Measurements from ENCODE around the gene CRYBG3. TPM values are rescaled to one million over a fixed set of nuclear protein-coding genes. Genes with fewer than 3 reads are reported as not detected.

CRYBG3 gene
- total RNA-seq, 1 donor = 20.3 TPM

DNA sequence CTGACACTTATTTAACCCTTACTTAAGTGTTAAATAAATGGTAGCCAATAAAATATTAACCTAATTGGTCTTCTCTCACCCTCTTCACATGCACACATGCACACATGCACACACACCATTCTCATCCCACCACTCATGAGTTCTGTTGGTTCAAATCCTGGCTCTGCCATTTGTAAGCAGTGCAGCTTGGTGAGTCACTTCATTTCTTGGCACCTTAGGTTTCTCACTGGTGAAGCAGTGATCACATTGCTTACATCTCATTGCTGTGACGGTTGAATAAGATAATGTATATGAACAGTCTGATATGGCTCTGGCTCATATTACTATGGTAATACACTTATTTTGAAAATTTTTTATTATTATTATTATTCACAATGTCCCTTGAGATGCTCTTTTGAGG, 116.6 kb downstream of the CRYBG3 start:
- Histone ChIP-seq H3K79me2 (ENCODE audit: insufficient read depth, low read length) (no peaks in the 10 kb centered on the region), H3K9me3 (ENCODE audit: low read depth, low read length) (no peaks in the 10 kb centered on the region), H3K4me2 (ENCODE audit: insufficient read depth, low read length) (no peak overlapping the region), H3K36me3 (ENCODE audit: insufficient read depth, low read length) (peaks cover 30% of the 10 kb centered on the region), H3K27ac (ENCODE audit: low read depth, low read length) (peak overlapping the region; percentile 66), H2AFZ (ENCODE audit: low read length) (no peak overlapping the region), H4K20me1 (ENCODE audit: insufficient read depth, low read length) (no peaks in the 10 kb centered on the region), H3K4me3 (ENCODE audit: insufficient read depth, low read length) (no peak overlapping the region), H3K27me3 (ENCODE audit: insufficient read depth, low read length) (no peaks in the 10 kb centered on the region), H3K4me1 (ENCODE audit: insufficient read depth, low read length) (peaks cover 11% of the 10 kb centered on the region)
- TF ChIP-seq, protein P1, sequence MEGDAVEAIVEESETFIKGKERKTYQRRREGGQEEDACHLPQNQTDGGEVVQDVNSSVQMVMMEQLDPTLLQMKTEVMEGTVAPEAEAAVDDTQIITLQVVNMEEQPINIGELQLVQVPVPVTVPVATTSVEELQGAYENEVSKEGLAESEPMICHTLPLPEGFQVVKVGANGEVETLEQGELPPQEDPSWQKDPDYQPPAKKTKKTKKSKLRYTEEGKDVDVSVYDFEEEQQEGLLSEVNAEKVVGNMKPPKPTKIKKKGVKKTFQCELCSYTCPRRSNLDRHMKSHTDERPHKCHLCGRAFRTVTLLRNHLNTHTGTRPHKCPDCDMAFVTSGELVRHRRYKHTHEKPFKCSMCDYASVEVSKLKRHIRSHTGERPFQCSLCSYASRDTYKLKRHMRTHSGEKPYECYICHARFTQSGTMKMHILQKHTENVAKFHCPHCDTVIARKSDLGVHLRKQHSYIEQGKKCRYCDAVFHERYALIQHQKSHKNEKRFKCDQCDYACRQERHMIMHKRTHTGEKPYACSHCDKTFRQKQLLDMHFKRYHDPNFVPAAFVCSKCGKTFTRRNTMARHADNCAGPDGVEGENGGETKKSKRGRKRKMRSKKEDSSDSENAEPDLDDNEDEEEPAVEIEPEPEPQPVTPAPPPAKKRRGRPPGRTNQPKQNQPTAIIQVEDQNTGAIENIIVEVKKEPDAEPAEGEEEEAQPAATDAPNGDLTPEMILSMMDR (IDR thresholded peaks at IDR 0.05; ENCODE audit: extremely low read depth, low read depth, low read length) = no peak
- DNase-seq (ENCODE audit: insufficient read length, low spot score, missing footprints) = no peak

DNA sequence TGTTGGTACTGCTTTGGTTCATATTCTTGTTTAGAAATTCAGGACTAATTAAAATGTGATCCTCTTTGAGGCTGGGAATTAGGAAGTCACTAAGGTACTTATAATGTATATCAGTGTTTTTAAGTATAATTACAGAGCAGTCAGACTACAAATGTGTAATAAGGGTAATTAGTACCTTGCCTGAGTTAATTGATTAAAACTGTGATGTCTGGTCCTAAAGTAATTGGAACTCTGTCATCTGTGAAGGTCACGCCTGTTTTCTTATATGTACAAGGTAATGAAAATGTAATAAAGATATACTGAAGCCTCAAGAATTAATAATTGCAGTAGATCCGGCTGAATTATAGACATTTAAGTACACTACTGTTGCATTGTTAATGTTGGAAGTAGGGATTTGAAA, 117.6 kb downstream of the CRYBG3 start:
- Histone ChIP-seq H3K9me3 (ENCODE audit: low read depth, low read length) (no peaks in the 10 kb centered on the region), H3K4me3 (ENCODE audit: insufficient read depth, low read length) (no peak overlapping the region), H3K27me3 (ENCODE audit: insufficient read depth, low read length) (no peaks in the 10 kb centered on the region), H2AFZ (ENCODE audit: low read length) (no peak overlapping the region), H3K27ac (ENCODE audit: low read depth, low read length) (peak overlapping the region; percentile 66), H4K20me1 (ENCODE audit: insufficient read depth, low read length) (no peaks in the 10 kb centered on the region), H3K36me3 (ENCODE audit: insufficient read depth, low read length) (peaks cover 36% of the 10 kb centered on the region), H3K79me2 (ENCODE audit: insufficient read depth, low read length) (no peaks in the 10 kb centered on the region), H3K4me2 (ENCODE audit: insufficient read depth, low read length) (no peak overlapping the region), H3K4me1 (ENCODE audit: insufficient read depth, low read length) (peaks cover 11% of the 10 kb centered on the region)
- TF ChIP-seq, protein P1 (IDR thresholded peaks at IDR 0.05; ENCODE audit: extremely low read depth, low read depth, low read length) = no peak
- no peak for DNase-seq (ENCODE audit: insufficient read length, low spot score, missing footprints)

DNA sequence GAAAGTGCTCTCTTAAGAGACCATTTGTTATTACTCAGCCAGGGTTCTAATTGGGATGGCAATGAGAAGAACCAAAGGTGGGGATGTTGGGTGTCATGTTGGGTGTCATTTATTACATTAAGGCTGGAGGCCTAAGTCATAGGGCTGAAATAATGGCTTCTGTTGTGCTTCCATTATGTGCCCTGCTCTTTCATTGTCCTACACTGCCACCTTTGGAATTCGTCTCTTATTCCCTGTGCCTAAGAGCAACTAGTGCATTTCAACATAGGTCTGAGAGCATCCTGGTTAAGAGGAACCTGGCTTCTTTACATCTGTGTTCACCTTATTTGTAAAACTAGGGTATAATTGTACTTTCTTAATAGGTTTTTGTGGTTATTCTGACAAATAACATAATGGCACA, 118.2 kb downstream of the CRYBG3 start:
- no peak overlapping the region for H3K4me2 ChIP-seq (ENCODE audit: insufficient read depth, low read length)
- peak overlapping the region; percentile 66 for H3K27ac ChIP-seq (ENCODE audit: low read depth, low read length)
- H4K20me1 ChIP-seq (ENCODE audit: insufficient read depth, low read length) = no peaks in the 10 kb centered on the region
- no peak overlapping the region for H2AFZ ChIP-seq (ENCODE audit: low read length)
- H3K36me3 ChIP-seq (ENCODE audit: insufficient read depth, low read length) = peaks cover 42% of the 10 kb centered on the region
- TF ChIP-seq, protein P1 (IDR thresholded peaks at IDR 0.05; ENCODE audit: extremely low read depth, low read depth, low read length) = no peak
- no peak overlapping the region for H3K4me3 ChIP-seq (ENCODE audit: insufficient read depth, low read length)
- H3K79me2 ChIP-seq (ENCODE audit: insufficient read depth, low read length) = no peaks in the 10 kb centered on the region
- H3K9me3 ChIP-seq (ENCODE audit: low read depth, low read length) = no peaks in the 10 kb centered on the region
- peaks cover 11% of the 10 kb centered on the region for H3K4me1 ChIP-seq (ENCODE audit: insufficient read depth, low read length)
- no peak for DNase-seq (ENCODE audit: insufficient read length, low spot score, missing footprints)
- no peaks in the 10 kb centered on the region for H3K27me3 ChIP-seq (ENCODE audit: insufficient read depth, low read length)

DNA sequence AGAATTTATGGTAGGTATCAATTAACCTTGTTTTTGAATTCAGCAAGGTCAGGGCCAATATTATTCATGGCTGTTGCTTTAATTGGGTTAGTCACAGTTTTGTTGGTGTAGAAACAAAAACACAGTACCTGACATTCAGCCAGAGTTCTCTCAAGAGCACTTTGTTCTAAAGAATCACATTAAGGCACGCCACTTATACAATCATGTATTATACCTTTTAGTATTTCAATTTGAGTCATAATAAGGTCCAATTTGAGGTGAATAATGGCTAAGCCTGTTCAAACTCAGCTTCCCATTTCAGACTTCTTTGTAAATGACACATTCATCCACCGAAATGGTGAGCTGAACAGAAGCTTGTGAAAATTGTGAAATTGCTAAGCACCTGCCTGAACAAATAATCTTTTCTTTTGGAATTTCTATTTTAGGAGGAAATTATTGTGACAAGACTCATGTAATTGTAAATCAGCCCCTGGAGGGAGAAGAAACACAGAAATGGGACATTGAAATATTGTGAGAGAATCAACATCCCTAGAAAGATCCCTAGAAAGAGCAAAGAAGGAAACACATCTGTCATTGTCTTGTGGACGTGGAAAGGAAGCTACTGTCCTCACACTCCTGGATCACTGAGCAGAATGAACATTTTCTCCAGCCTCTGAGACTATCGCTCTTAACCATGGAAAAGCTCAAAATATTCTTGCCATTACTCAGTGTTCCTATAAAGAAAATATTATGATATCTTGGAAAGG, 121.2 kb downstream of the CRYBG3 start:
- TF ChIP-seq, protein P1 (IDR thresholded peaks at IDR 0.05; ENCODE audit: extremely low read depth, low read depth, low read length) = no peak
- H2AFZ ChIP-seq (ENCODE audit: low read length) = no peak overlapping the region
- no peaks in the 10 kb centered on the region for H3K27me3 ChIP-seq (ENCODE audit: insufficient read depth, low read length)
- H3K79me2 ChIP-seq (ENCODE audit: insufficient read depth, low read length) = no peaks in the 10 kb centered on the region
- peaks cover 64% of the 10 kb centered on the region for H3K36me3 ChIP-seq (ENCODE audit: insufficient read depth, low read length)
- no peak overlapping the region for H3K4me2 ChIP-seq (ENCODE audit: insufficient read depth, low read length)
- no peaks in the 10 kb centered on the region for H4K20me1 ChIP-seq (ENCODE audit: insufficient read depth, low read length)
- no peak overlapping the region for H3K27ac ChIP-seq (ENCODE audit: low read depth, low read length)
- H3K4me1 ChIP-seq (ENCODE audit: insufficient read depth, low read length) = peaks cover 11% of the 10 kb centered on the region
- no peak for DNase-seq (ENCODE audit: insufficient read length, low spot score, missing footprints)
- no peaks in the 10 kb centered on the region for H3K9me3 ChIP-seq (ENCODE audit: low read depth, low read length)
- no peak overlapping the region for H3K4me3 ChIP-seq (ENCODE audit: insufficient read depth, low read length)

Measured in osteoblast (primary cell).